Lung (tissue), 12 donors: ENCODE measurements around the gene PCNT. TPM values are rescaled to one million over a fixed set of nuclear protein-coding genes. Genes with fewer than 3 reads are reported as not detected.

Experiments used
- ATAC-seq: fragments of 200-7000 bp; cut with Tn5 transposase; one replicate; pipeline ENCODE4 v1.9.1; 2020; ENCODE audit warnings: moderate number of reproducible peaks; ENCODE audit not compliant: insufficient read depth, low FRiP score
- DNase-seq, 3 donors: peaks; one replicate each; pipeline ENCODE4 v3.0.0-alpha.2; 2013 to 2017
- H3K27ac ChIP-seq, 2 donors: one replicate each; pipeline ENCODE4 v1.5.1; 2013; ENCODE audit warnings: mild to moderate bottlenecking in 2 of 2, moderate library complexity in 2 of 2, control low read depth in 1 of 2, inconsistent platforms in 1 of 2, low read depth in 1 of 2, low read length in 1 of 2
- H3K27me3 ChIP-seq, 3 donors: one replicate each; pipeline ENCODE4 v1.5.1; 2013; ENCODE audit warnings: low read length in 2 of 3; ENCODE audit not compliant: control insufficient read depth in 3 of 3, insufficient read depth in 3 of 3
- H3K36me3 ChIP-seq, 4 donors: one replicate each; pipeline ENCODE4 v1.5.1; 2013; ENCODE audit warnings: low read length in 4 of 4, mild to moderate bottlenecking in 1 of 4, moderate library complexity in 1 of 4; ENCODE audit not compliant: control insufficient read depth in 4 of 4, insufficient read depth in 4 of 4
- H3K4me1 ChIP-seq, 5 donors: one replicate each; pipeline ENCODE4 v1.5.1; 2013; ENCODE audit warnings: low read length in 5 of 5, mild to moderate bottlenecking in 2 of 5, moderate library complexity in 1 of 5; ENCODE audit not compliant: control insufficient read depth in 5 of 5, insufficient read depth in 5 of 5
- H3K4me3 ChIP-seq: one replicate; pipeline ENCODE4 v1.5.1; 2013; ENCODE audit warnings: mild to moderate bottlenecking, control low read depth, moderate library complexity
- H3K9ac ChIP-seq, 2 donors: one replicate each; pipeline ENCODE4 v1.5.1; 2013; ENCODE audit warnings: low read length in 2 of 2, control low read depth in 1 of 2; ENCODE audit not compliant: insufficient read depth in 1 of 2
- H3K9me3 ChIP-seq, 4 donors: one replicate each; pipeline ENCODE4 v1.5.1; 2013; ENCODE audit warnings: low read length in 3 of 4, mild to moderate bottlenecking in 1 of 4, moderate library complexity in 1 of 4; ENCODE audit not compliant: control insufficient read depth in 4 of 4, insufficient read depth in 3 of 4
- WGBS, 2 donors: extraction: QIAGEN DNeasy Blood & Tissue Kit; methylation state at CpG; one replicate each; pipeline ENCODE4 v1.1.7; 2013; 5-methylcytosine and 5-hydroxymethylcytosine counted together
- polyA plus RNA-seq, 2 donors: library from polyadenylated mRNA; stranded (reverse); fragments of 200-250 nt; gene quantifications; one replicate each; pipeline ENCODE4 v1.2.1, GENCODE V29; 2013
- total RNA-seq, 2 donors: library from RNA; depleted of rRNA in 1 of 2; stranded (reverse); fragments of >200 nt in 1 of 2; gene quantifications; one replicate each; pipeline ENCODE4 v1.2.1, GENCODE V29; 2014 to 2021
- TF ChIP-seq, protein P1 (sequence below): IDR thresholded peaks from 2 replicates; pipeline ENCODE4 v1.5.1; 2012; ENCODE audit warnings: mild to moderate bottlenecking; ENCODE audit errors: control extremely low read depth, extremely low read depth
- donor health status: control.
- donor health status: control.
- donor health status: Bipolar disorder and iron deficiency.
- donor health status: healthy.
- donor health status: DM: yes; HTN: yes; CAD: no.

The PCNT gene
- total and polyA plus RNA-seq, 4 donors = 9.8 to 37.2 (median 18.5) TPM

DNA sequence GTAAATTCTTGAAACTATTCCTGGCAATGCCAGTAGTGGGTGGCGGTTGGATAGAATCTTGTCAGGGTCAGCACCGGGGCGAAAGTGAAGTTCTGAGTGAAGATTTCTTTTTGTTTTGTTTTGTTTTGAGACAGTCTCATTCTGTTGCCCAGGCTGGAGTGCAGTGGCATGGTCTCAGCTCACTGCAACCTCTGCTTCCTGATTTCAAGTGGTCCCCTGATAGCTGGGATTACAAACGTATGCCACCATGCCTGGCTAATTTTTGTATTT lies 33.3 kb downstream of the PCNT start:
- Histone ChIP-seq H3K36me3 (peaks cover 10 to 59% (median 24%) of the 10 kb centered on the region in 4 donors), H3K27ac (no peak overlapping the region), H3K27me3 (no peaks in the 10 kb centered on the region), H3K4me3 (no peak overlapping the region), H3K9ac (no peak overlapping the region), H3K4me1 (no peaks in the 10 kb centered on the region), H3K9me3 (no peaks in the 10 kb centered on the region)
- TF ChIP-seq, protein P1, sequence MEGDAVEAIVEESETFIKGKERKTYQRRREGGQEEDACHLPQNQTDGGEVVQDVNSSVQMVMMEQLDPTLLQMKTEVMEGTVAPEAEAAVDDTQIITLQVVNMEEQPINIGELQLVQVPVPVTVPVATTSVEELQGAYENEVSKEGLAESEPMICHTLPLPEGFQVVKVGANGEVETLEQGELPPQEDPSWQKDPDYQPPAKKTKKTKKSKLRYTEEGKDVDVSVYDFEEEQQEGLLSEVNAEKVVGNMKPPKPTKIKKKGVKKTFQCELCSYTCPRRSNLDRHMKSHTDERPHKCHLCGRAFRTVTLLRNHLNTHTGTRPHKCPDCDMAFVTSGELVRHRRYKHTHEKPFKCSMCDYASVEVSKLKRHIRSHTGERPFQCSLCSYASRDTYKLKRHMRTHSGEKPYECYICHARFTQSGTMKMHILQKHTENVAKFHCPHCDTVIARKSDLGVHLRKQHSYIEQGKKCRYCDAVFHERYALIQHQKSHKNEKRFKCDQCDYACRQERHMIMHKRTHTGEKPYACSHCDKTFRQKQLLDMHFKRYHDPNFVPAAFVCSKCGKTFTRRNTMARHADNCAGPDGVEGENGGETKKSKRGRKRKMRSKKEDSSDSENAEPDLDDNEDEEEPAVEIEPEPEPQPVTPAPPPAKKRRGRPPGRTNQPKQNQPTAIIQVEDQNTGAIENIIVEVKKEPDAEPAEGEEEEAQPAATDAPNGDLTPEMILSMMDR = no peak
- ATAC-seq (no peak), DNase-seq (no peak)
- WGBS, 2 donors = 88 to 90% methylated on average over 4 of the region's 4 CpGs

DNA sequence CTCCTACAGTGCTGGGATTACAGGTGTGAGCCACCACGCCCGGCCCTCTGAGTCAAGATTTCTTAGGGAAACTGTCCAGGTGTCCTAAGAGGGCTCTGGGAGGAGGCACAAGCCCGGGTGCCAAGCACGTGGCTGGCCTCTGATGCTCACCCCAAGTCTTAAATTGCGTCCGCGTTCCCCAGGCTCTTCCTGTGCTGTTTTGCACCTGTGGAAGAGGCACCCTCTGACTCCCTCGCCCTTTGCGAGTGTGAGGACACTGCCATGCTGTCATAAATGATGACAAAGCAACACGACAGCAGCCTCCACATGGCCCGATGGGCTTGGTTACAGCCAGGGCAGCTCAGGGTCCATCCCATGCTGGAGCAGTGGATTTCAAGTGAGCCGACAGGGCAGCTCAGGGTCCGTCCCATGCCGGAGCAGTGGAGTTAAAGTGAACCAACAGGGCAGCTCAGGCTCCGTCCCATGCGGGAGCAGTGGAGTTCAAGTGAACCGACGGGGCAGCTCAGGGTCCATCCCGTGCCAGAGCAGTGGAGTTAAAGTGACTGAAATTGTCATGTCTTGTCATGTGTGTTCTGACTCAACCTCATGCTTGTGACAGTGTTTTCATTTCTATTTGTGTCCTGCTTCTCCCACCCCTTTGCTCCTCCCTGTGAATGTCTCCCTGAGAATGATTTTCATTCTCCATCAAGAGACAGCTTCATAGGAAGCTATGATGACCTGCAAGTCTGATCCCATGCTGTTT lies 33.9 kb downstream of the PCNT start:
- H3K27ac ChIP-seq = no peak overlapping the region
- TF ChIP-seq, protein P1 = no peak
- no peaks in the 10 kb centered on the region for H3K9me3 ChIP-seq
- no peaks in the 10 kb centered on the region for H3K4me1 ChIP-seq
- H3K36me3 ChIP-seq = peaks cover 10 to 57% (median 22%) of the 10 kb centered on the region in 4 donors
- no peaks in the 10 kb centered on the region for H3K27me3 ChIP-seq
- no peak for DNase-seq
- H3K4me3 ChIP-seq = no peak overlapping the region
- no peak overlapping the region for H3K9ac ChIP-seq
- ATAC-seq = no peak
- 94% methylated on average over 19 of the region's 19 CpGs for WGBS, 2 donors

DNA sequence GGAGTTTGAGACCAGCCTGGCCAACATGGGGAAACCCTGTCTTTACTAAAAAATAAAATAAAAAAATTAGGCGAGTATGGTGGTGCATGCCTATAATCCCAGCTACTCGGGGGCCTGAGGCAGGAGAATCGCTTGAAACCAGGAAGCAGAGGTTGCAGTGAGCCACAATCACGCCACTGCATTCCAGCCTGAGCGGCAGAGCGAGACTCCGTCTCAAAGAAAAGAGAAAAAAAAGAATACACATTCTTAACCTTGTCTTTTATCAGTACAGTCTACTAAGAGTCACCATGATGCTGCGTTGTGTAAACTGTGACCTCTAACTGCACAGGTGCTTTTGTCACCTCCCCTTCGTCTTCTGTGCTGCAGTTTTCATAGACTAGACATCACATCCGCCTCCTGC lies 37.2 kb downstream of the PCNT start:
- H3K9me3 ChIP-seq = no peaks in the 10 kb centered on the region
- no peak overlapping the region for H3K9ac ChIP-seq
- H3K27me3 ChIP-seq = no peaks in the 10 kb centered on the region
- DNase-seq (no peak), ATAC-seq (no peak)
- no peaks in the 10 kb centered on the region for H3K4me1 ChIP-seq
- no peak overlapping the region for H3K4me3 ChIP-seq
- TF ChIP-seq, protein P1 = no peak
- 96 to 97% methylated on average over 10 of the region's 10 CpGs for WGBS, 2 donors
- H3K27ac ChIP-seq = no peak overlapping the region
- H3K36me3 ChIP-seq = peaks cover 3 to 54% (median 16%) of the 10 kb centered on the region in 4 donors

DNA sequence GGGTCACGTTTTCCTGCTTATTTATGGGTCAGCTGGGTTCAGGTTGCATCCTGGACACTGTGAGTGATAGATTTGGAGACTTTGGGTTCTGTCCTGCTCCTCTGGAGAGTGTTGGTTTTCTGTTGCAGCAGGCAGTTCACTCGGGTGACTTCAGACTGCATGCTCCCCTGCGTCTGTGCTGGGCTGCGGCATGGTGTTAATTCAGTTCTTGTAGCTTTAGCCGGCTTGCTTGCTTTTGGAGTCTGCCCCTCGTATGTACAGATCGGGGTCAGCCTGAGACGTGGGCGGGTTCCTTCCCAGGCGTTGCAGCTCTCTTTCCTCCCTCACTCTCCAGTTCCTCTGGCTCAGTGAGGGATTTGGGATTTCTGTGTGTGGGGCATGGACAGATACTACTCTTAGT lies 38.0 kb downstream of the PCNT start:
- 87 to 94% methylated on average over 10 of the region's 10 CpGs for WGBS, 2 donors
- no peak overlapping the region for H3K27ac ChIP-seq
- peaks cover 0 to 1% (median 0%) of the 10 kb centered on the region in 5 donors for H3K4me1 ChIP-seq
- no peak overlapping the region for H3K9ac ChIP-seq
- H3K27me3 ChIP-seq = no peaks in the 10 kb centered on the region
- no peaks in the 10 kb centered on the region for H3K9me3 ChIP-seq
- H3K4me3 ChIP-seq = no peak overlapping the region
- DNase-seq (no peak), ATAC-seq (no peak)
- TF ChIP-seq, protein P1 = no peak
- peaks cover 8 to 54% (median 17%) of the 10 kb centered on the region in 4 donors for H3K36me3 ChIP-seq
